ENCODE data around the gene DPF3. TPM values are rescaled to one million over a fixed set of nuclear protein-coding genes. Genes with fewer than 3 reads are reported as not detected.

DPF3 gene
- total and polyA plus RNA-seq, 2 of the 13 experiments (the other 11 are each of a cell fraction or from before 2014, with no cell fraction given) = 0.09 to 0.60 TPM

GRCh38 chr14:72776701-72777261 is 117.1 kb downstream of the DPF3 start (continued):
- TF ChIP-seq KDM1A (CRISPR knock-in tag; IDR thresholded peaks at IDR 0.05) = 0 out of 2 replicates have a peak, but pooled peaks have one; percentile 62
- TF ChIP-seq FOXC1 (CRISPR knock-in tag; IDR thresholded peaks at IDR 0.05; ENCODE audit: borderline replicate concordance) = peak; percentile 25; the same call in 1 of the 2 replicates
- no peak for TF ChIP-seq PRMT3 (CRISPR knock-in tag; IDR thresholded peaks at IDR 0.05; ENCODE audit: borderline replicate concordance, low read depth)
- TF ChIP-seq MIXL1 (CRISPR knock-in tag; IDR thresholded peaks at IDR 0.05) = peak; percentile 97
- no peak for TF ChIP-seq ZNF530 (CRISPR knock-in tag; IDR thresholded peaks at IDR 0.05; ENCODE audit: low read depth)
- peak; percentile 76 for TF ChIP-seq CREM (IDR thresholded peaks at IDR 0.05)
- no peak for TF ChIP-seq CREM (CRISPR knock-in tag; IDR thresholded peaks at IDR 0.05)
- peak in 1 of 2 experiments; percentile 82; a peak in 1 of 4 replicates for TF ChIP-seq KLF16 (CRISPR knock-in tag; IDR thresholded peaks at IDR 0.05)
- peak; percentile 62; the same call in 1 of the 2 replicates for TF ChIP-seq JUND (CRISPR knock-in tag; IDR thresholded peaks at IDR 0.05)
- no peak for TF ChIP-seq RELA (CRISPR knock-in tag; IDR thresholded peaks at IDR 0.05)
- no peak for TF ChIP-seq ZNF7 (CRISPR knock-in tag; IDR thresholded peaks at IDR 0.05)
- no peak for TF ChIP-seq TFDP1 (CRISPR knock-in tag; IDR thresholded peaks at IDR 0.05; ENCODE audit: borderline replicate concordance)
- no peak for TF ChIP-seq ZNF431 (CRISPR knock-in tag; IDR thresholded peaks at IDR 0.05; ENCODE audit: borderline replicate concordance, low read depth)
- no peak for TF ChIP-seq ZMAT3 (CRISPR knock-in tag; conservative IDR thresholded peaks at IDR 0.05)
- no peak for TF ChIP-seq ZIK1 (CRISPR knock-in tag; IDR thresholded peaks at IDR 0.05; ENCODE audit: borderline replicate concordance, low read depth)
- TF ChIP-seq GZF1 (CRISPR knock-in tag; IDR thresholded peaks at IDR 0.05) = no peak
- TF ChIP-seq FOSL2 (CRISPR knock-in tag; IDR thresholded peaks at IDR 0.05) = peak; percentile 75
- TF ChIP-seq ZNF337 (CRISPR knock-in tag; IDR thresholded peaks at IDR 0.05; ENCODE audit: borderline replicate concordance, low read depth) = no peak
- TF ChIP-seq ZNF580 (CRISPR knock-in tag; IDR thresholded peaks at IDR 0.05; ENCODE audit: borderline replicate concordance, low read depth) = peak; percentile 92
- TF ChIP-seq, protein P1, sequence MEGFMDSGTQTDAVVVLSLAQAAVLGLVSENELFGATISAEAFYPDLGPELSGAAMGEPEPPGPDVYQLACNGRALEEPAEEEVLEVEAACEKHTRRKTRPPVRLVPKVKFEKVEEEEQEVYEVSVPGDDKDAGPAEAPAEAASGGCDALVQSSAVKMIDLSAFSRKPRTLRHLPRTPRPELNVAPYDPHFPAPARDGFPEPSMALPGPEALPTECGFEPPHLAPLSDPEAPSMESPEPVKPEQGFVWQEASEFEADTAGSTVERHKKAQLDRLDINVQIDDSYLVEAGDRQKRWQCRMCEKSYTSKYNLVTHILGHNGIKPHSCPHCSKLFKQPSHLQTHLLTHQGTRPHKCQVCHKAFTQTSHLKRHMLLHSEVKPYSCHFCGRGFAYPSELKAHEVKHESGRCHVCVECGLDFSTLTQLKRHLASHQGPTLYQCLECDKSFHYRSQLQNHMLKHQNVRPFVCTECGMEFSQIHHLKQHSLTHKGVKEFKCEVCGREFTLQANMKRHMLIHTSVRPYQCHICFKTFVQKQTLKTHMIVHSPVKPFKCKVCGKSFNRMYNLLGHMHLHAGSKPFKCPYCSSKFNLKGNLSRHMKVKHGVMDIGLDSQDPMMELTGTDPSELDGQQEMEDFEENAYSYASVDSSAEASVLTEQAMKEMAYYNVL (CRISPR knock-in tag; IDR thresholded peaks at IDR 0.05; ENCODE audit: borderline replicate concordance) = peak; percentile 94
- TF ChIP-seq, protein P2, sequence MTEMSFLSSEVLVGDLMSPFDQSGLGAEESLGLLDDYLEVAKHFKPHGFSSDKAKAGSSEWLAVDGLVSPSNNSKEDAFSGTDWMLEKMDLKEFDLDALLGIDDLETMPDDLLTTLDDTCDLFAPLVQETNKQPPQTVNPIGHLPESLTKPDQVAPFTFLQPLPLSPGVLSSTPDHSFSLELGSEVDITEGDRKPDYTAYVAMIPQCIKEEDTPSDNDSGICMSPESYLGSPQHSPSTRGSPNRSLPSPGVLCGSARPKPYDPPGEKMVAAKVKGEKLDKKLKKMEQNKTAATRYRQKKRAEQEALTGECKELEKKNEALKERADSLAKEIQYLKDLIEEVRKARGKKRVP (CRISPR knock-in tag; IDR thresholded peaks at IDR 0.05) = no peak
- no peak for TF ChIP-seq MATR3 (CRISPR knock-in tag; IDR thresholded peaks at IDR 0.05)
- TF ChIP-seq ELF4 (CRISPR knock-in tag; IDR thresholded peaks at IDR 0.05; ENCODE audit: borderline replicate concordance) = no peak
- TF ChIP-seq ZNF605 (CRISPR knock-in tag; IDR thresholded peaks at IDR 0.05) = no peak
- no peak for TF ChIP-seq NBN (conservative IDR thresholded peaks at IDR 0.05)
- no peak for TF ChIP-seq HOXA9 (CRISPR knock-in tag; IDR thresholded peaks at IDR 0.05; ENCODE audit: borderline replicate concordance)
- TF ChIP-seq FLYWCH1 (CRISPR knock-in tag; IDR thresholded peaks at IDR 0.05) = no peak
- TF ChIP-seq ZNF205 (CRISPR knock-in tag; IDR thresholded peaks at IDR 0.05) = peak; percentile 75; the same call in 1 of the 2 replicates
